Smooth muscle cell (in vitro differentiated cells): ENCODE results near the gene HLTF. TPM values are rescaled to one million over a fixed set of nuclear protein-coding genes. Genes with fewer than 3 reads are reported as not detected.

Experiments used
- DNase-seq: peaks from one replicate; lab custom pipeline; 2025; ENCODE audit not compliant: unreplicated experiment; lab: John Stamatoyannopoulos, UW
- H2AFZ ChIP-seq: fragments of 200-600 bp; sonication (generic); 2 replicates; pipeline ENCODE4 v1.6.0; 2016; ENCODE audit warnings: antibody characterized with exemption, low read depth, mild to moderate bottlenecking
- H3F3A ChIP-seq: fragments of 200-600 bp; sonication (generic); 2 replicates; pipeline ENCODE4 v1.6.0; 2017; ENCODE audit warnings: antibody characterized with exemption, low read depth
- H3K27ac ChIP-seq: fragments of 200-600 bp; sonication (generic); 2 replicates; pipeline ENCODE4 v1.5.1; 2016; ENCODE audit warnings: low read depth, mild to moderate bottlenecking
- H3K27me3 ChIP-seq: fragments of 200-600 bp; sonication (generic); 2 replicates; pipeline ENCODE4 v1.6.1; 2016; ENCODE audit warnings: low read depth, mild to moderate bottlenecking
- H3K36me3 ChIP-seq: fragments of 200-600 bp; sonication (generic); 2 replicates; pipeline ENCODE4 v1.5.1; 2016; ENCODE audit warnings: low read depth
- H3K4me1 ChIP-seq: fragments of 200-600 bp; sonication (generic); 2 replicates; pipeline ENCODE4 v1.5.1; 2016; ENCODE audit warnings: low read depth
- H3K4me2 ChIP-seq: fragments of 200-600 bp; sonication (generic); 2 replicates; pipeline ENCODE4 v1.6.0; 2016; ENCODE audit warnings: mild to moderate bottlenecking
- H3K4me3 ChIP-seq: fragments of 200-600 bp; sonication (generic); 2 replicates; pipeline ENCODE4 v1.5.1; 2016; ENCODE audit warnings: mild to moderate bottlenecking
- H3K79me2 ChIP-seq: fragments of 200-600 bp; sonication (generic); 2 replicates; pipeline ENCODE4 v1.6.0; 2016; ENCODE audit warnings: low read depth, mild to moderate bottlenecking
- H3K9ac ChIP-seq: fragments of 200-600 bp; sonication (generic); 2 replicates; pipeline ENCODE4 v1.6.0; 2016; ENCODE audit warnings: low read depth
- H3K9me3 ChIP-seq: fragments of 200-600 bp; sonication (generic); replicated peaks from 2 replicates; pipeline ENCODE4 v1.5.1; 2016; ENCODE audit warnings: low read depth
- H4K20me1 ChIP-seq: fragments of 200-600 bp; sonication (generic); 2 replicates; pipeline ENCODE4 v1.6.0; 2016; ENCODE audit warnings: low read depth
- WGBS: methylation state at CpG from one replicate; pipeline ENCODE4 v1.1.7; 2016; ENCODE audit warnings: low lambda C conversion rate; 5-methylcytosine and 5-hydroxymethylcytosine counted together
- polyA plus RNA-seq: library from polyadenylated mRNA; unstranded; fragments of >200 nt; fragmentation: Nextera tagmentation; extraction: Ambion mirVana; gene quantifications from 2 replicates; pipeline ENCODE4 v1.2.1, GENCODE V29; 2016
- total RNA-seq: library from RNA; depleted of rRNA; stranded (reverse); fragments of >200 nt; gene quantifications from 2 replicates; pipeline ENCODE4 v1.2.3, GENCODE V29; 2014
- TF ChIP-seq, protein P1 (sequence below): fragments of 200-600 bp; sonication (generic); IDR thresholded peaks from 2 replicates; pipeline ENCODE4 v1.5.1; 2017; ENCODE audit warnings: borderline replicate concordance, mild to moderate bottlenecking, antibody characterized with exemption; ENCODE audit not compliant: insufficient read depth, poor library complexity, severe bottlenecking

The HLTF gene
- total and polyA plus RNA-seq, 2 experiments from 2014 or later: 24.2 to 34.9 TPM

- Histone ChIP-seq H3K27me3 (no peaks in the 10 kb centered on the region), H3K9me3 (no peaks in the 10 kb centered on the region), H3K4me3 (no peak overlapping the region), H2AFZ (no peak overlapping the region), H3K36me3 (no peaks in the 10 kb centered on the region), H3K4me1 (no peaks in the 10 kb centered on the region), H3K9ac (no peak overlapping the region), H3F3A (no peaks in the 10 kb centered on the region), H3K27ac (no peak overlapping the region), H3K4me2 (no peak overlapping the region), H4K20me1 (no peaks in the 10 kb centered on the region), H3K79me2 (no peaks in the 10 kb centered on the region)
- 76% methylated on average over 5 of the region's 5 CpGs for WGBS
- TF ChIP-seq, protein P1, sequence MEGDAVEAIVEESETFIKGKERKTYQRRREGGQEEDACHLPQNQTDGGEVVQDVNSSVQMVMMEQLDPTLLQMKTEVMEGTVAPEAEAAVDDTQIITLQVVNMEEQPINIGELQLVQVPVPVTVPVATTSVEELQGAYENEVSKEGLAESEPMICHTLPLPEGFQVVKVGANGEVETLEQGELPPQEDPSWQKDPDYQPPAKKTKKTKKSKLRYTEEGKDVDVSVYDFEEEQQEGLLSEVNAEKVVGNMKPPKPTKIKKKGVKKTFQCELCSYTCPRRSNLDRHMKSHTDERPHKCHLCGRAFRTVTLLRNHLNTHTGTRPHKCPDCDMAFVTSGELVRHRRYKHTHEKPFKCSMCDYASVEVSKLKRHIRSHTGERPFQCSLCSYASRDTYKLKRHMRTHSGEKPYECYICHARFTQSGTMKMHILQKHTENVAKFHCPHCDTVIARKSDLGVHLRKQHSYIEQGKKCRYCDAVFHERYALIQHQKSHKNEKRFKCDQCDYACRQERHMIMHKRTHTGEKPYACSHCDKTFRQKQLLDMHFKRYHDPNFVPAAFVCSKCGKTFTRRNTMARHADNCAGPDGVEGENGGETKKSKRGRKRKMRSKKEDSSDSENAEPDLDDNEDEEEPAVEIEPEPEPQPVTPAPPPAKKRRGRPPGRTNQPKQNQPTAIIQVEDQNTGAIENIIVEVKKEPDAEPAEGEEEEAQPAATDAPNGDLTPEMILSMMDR: no peak
- no peak for DNase-seq
Observed at GRCh38 chr3:149115114-149115513, 28.8 kb upstream of the HLTF start.

- no peak overlapping the region for H3K27ac ChIP-seq
- H3K79me2 ChIP-seq: no peaks in the 10 kb centered on the region
- no peak overlapping the region for H3K9ac ChIP-seq
- no peak for DNase-seq
- TF ChIP-seq, protein P1: no peak
- H4K20me1 ChIP-seq: no peaks in the 10 kb centered on the region
- no peak overlapping the region for H2AFZ ChIP-seq
- no peaks in the 10 kb centered on the region for H3K36me3 ChIP-seq
- H3K4me1 ChIP-seq: no peaks in the 10 kb centered on the region
- H3K4me3 ChIP-seq: no peak overlapping the region
- no peaks in the 10 kb centered on the region for H3F3A ChIP-seq
- no peaks in the 10 kb centered on the region for H3K27me3 ChIP-seq
- H3K9me3 ChIP-seq: no peaks in the 10 kb centered on the region
- 100% methylated on average over 1 of the region's 1 CpG for WGBS
- no peak overlapping the region for H3K4me2 ChIP-seq
Observed at GRCh38 chr3:149114458-149114857, 28.1 kb upstream of the HLTF start.

DNA sequence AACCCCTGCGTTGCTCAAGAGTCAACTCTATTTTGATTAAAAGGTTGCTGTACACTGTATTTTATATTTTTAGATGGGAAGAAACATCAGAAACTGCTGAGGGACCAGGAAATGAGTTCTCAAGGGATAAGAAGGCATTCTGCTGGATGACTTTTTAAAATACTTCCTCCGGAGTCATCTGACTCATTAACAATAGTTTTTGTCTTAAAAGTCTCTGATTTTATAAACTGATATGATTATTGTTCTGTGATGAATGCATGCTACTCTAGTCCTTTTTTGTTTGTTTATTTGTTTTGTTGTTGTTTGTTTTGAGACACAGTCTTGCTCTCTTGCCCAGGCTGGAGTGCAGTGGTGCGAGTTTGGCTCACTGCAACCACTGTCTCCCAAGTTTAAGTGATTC lies 18.2 kb upstream of the HLTF start:
- no peak overlapping the region for H3K9ac ChIP-seq
- 98% methylated on average over 3 of the region's 3 CpGs for WGBS
- no peaks in the 10 kb centered on the region for H4K20me1 ChIP-seq
- no peak overlapping the region for H3K4me2 ChIP-seq
- DNase-seq: no peak
- no peak overlapping the region for H3K27ac ChIP-seq
- TF ChIP-seq, protein P1: no peak
- H3K27me3 ChIP-seq: no peaks in the 10 kb centered on the region
- H3K4me1 ChIP-seq: no peaks in the 10 kb centered on the region
- no peaks in the 10 kb centered on the region for H3K36me3 ChIP-seq
- H2AFZ ChIP-seq: no peak overlapping the region
- H3K9me3 ChIP-seq: no peaks in the 10 kb centered on the region
- no peak overlapping the region for H3K4me3 ChIP-seq
- no peaks in the 10 kb centered on the region for H3K79me2 ChIP-seq
- no peaks in the 10 kb centered on the region for H3F3A ChIP-seq

- no peak for DNase-seq
- no peaks in the 10 kb centered on the region for H3K79me2 ChIP-seq
- H3K4me2 ChIP-seq: no peak overlapping the region
- H3K27me3 ChIP-seq: no peaks in the 10 kb centered on the region
- H3F3A ChIP-seq: no peaks in the 10 kb centered on the region
- no peak overlapping the region for H3K27ac ChIP-seq
- no peak overlapping the region for H2AFZ ChIP-seq
- no peaks in the 10 kb centered on the region for H3K36me3 ChIP-seq
- H4K20me1 ChIP-seq: no peaks in the 10 kb centered on the region
- H3K4me1 ChIP-seq: no peaks in the 10 kb centered on the region
- H3K4me3 ChIP-seq: no peak overlapping the region
- TF ChIP-seq, protein P1: no peak
- 94% methylated on average over 3 of the region's 3 CpGs for WGBS
- no peaks in the 10 kb centered on the region for H3K9me3 ChIP-seq
- H3K9ac ChIP-seq: no peak overlapping the region
Observed at GRCh38 chr3:149101641-149102040, 15.3 kb upstream of the HLTF start.
